OCI-LY1 (cell line): ENCODE results near the gene SERGEF.

ENCODE experiments used
- CTCF ChIP-seq: fragments of 200-600 bp; sonication (generic), shearing (Covaris generic); IDR thresholded peaks from 2 replicates; pipeline ENCODE4 v1.5.1; 2017; ENCODE audit warnings: mild to moderate bottlenecking, antibody characterized with exemption, low read length, moderate library complexity, mixed read lengths
- EZH2 ChIP-seq: fragments of 200-600 bp; sonication (generic), shearing (Covaris generic); IDR thresholded peaks from 2 replicates; pipeline ENCODE4 v1.8.0; 2017; ENCODE audit warnings: borderline replicate concordance, mixed run types, mild to moderate bottlenecking, antibody characterized with exemption, low read length, moderate library complexity, mixed read lengths

GRCh38 chr11:17838102-17838501 is 174.7 kb downstream of the SERGEF start:
- TF ChIP-seq CTCF (no peak), EZH2 (no peak)
